Mucosa of descending colon (tissue), 3 donors: Measurements from ENCODE around the gene APOLD1. TPM values are rescaled to one million over a fixed set of nuclear protein-coding genes. Genes with fewer than 3 reads are reported as not detected.
A peak's percentile ranks its signal among the peaks of the same experiment; 100 is the strongest.

Source experiments
- ATAC-seq: fragments of 200-7000 bp; cut with Tn5 transposase; one replicate; pipeline ENCODE4 v1.9.1; 2020; ENCODE audit warnings: mild to moderate bottlenecking, moderate library complexity
- DNase-seq, 3 donors: peaks; one replicate each; pipeline ENCODE4 v3.0.0-alpha.2; 2020
- H3K36me3 ChIP-seq: fragments of 200-600 bp; one replicate; pipeline ENCODE4 v1.8.0; 2021; ENCODE audit warnings: low read depth, mild to moderate bottlenecking
- H3K4me1 ChIP-seq: fragments of 200-600 bp; one replicate; pipeline ENCODE4 v1.8.0; 2021; ENCODE audit warnings: low read depth, mild to moderate bottlenecking
- H3K4me3 ChIP-seq: fragments of 200-600 bp; one replicate; pipeline ENCODE4 v1.8.0; 2021; ENCODE audit warnings: mild to moderate bottlenecking
- H3K9me3 ChIP-seq: fragments of 200-600 bp; one replicate; pipeline ENCODE4 v1.8.0; 2021; ENCODE audit warnings: mild to moderate bottlenecking
- intact Hi-C, 2 donors: fragments of 100-400 bp; cut with DNase I in 1 of 2; cut with micrococcal nuclease in 1 of 2; formaldehyde crosslinking; loops; one replicate each; pipeline versions ENCODE4 v1.11.0 to v1.11.1; 2022; cut with DNase I, micrococcal nuclease
- total RNA-seq, 3 donors: library from RNA; stranded (reverse); fragmentation: NEBNext Ultra II Directional in 2 of 3; extraction: Animal tissue kit (Norgen Biotek cat#: 25700) in 2 of 3; gene quantifications; one replicate each; pipeline versions ENCODE4 v1.2.1 to v1.2.4, GENCODE V29; 2021 to 2023
- TF ChIP-seq, protein P1 (sequence below): fragments of 200-600 bp; IDR thresholded peaks from one replicate; pipeline ENCODE4 v1.8.0; 2022; ENCODE audit warnings: antibody characterized with exemption, mild to moderate bottlenecking
- donor health status: DM: no; HTN: no; CAD: no; lungs with moderate emphysema.
- donor health status: DM: no; HTN: no; CAD: no.
- donor health status: DM: no; HTN: yes; CAD: no.

APOLD1 gene
- total RNA-seq, 3 donors from 2014 or later: 0.93 to 12.9 (median 5.0) TPM

DNA sequence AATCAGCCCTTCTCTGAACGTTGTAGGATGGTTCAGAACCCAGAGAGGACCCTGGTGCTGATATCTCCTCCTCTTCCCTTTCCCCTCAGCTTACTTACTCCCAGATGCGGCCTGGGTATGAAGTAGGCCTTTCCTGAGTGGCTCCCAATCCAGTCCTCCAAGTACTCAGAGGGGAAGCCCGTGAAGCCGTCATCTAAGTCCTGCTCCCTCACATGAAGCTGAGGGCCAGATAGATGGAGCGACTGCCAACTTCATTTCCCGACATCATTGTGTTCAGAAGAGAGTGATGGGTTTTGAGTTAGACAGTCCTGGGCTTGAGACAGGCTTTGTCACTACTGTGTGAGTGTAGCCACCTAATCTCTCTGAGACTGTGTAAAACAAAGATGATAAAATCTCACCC is 2.7 kb downstream of the APOLD1 start:
- DNase-seq (no peak), ATAC-seq (no peak)
- TF ChIP-seq, protein P1, sequence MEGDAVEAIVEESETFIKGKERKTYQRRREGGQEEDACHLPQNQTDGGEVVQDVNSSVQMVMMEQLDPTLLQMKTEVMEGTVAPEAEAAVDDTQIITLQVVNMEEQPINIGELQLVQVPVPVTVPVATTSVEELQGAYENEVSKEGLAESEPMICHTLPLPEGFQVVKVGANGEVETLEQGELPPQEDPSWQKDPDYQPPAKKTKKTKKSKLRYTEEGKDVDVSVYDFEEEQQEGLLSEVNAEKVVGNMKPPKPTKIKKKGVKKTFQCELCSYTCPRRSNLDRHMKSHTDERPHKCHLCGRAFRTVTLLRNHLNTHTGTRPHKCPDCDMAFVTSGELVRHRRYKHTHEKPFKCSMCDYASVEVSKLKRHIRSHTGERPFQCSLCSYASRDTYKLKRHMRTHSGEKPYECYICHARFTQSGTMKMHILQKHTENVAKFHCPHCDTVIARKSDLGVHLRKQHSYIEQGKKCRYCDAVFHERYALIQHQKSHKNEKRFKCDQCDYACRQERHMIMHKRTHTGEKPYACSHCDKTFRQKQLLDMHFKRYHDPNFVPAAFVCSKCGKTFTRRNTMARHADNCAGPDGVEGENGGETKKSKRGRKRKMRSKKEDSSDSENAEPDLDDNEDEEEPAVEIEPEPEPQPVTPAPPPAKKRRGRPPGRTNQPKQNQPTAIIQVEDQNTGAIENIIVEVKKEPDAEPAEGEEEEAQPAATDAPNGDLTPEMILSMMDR: no peak
- no peak overlapping the region for H3K4me3 ChIP-seq
- peaks cover 13% of the 10 kb centered on the region for H3K4me1 ChIP-seq
- no peaks in the 10 kb centered on the region for H3K36me3 ChIP-seq
- intact Hi-C loops: no loop called here
- H3K9me3 ChIP-seq: no peaks in the 10 kb centered on the region

DNA sequence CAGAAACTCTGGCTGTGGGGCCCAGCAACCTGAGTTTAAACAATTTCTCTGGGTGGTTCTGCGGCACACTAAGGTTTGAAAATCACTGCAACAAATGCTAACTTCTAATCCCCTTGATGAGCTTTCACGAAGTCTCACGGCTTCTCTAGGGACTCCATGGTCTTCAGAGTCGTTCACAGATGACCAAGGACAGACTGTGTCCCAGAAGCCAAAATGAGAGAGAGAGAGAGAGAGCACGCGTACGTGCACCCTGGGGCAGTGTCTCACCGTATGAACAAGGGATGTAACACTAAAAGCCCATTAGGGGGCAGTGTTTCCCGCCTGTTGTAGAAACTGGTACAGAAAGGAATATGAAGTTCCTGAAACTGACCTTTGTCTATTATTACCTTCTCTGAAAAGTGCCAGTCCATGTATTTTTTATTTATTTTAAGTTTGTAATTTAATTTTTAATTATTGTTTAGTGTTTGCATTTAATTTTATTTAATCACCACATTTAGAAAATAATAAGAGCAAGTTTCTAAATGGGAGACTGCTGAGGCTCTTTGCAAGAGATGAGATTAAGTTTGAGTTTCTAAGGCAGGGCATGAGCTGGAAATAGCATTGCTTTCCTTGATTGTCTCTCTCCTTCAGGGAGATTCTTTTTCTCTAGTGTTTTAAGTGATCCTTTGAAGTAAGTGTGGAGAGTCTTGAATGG is 3.4 kb downstream of the APOLD1 start:
- peak; percentile 78 for ATAC-seq
- no peaks in the 10 kb centered on the region for H3K9me3 ChIP-seq
- TF ChIP-seq, protein P1: peak; percentile 44
- no peak overlapping the region for H3K4me3 ChIP-seq
- DNase-seq: peak in 1 of 3 donors; percentile 75
- intact Hi-C loops: no loop called here
- H3K4me1 ChIP-seq: peaks cover 13% of the 10 kb centered on the region
- H3K36me3 ChIP-seq: no peaks in the 10 kb centered on the region

DNA sequence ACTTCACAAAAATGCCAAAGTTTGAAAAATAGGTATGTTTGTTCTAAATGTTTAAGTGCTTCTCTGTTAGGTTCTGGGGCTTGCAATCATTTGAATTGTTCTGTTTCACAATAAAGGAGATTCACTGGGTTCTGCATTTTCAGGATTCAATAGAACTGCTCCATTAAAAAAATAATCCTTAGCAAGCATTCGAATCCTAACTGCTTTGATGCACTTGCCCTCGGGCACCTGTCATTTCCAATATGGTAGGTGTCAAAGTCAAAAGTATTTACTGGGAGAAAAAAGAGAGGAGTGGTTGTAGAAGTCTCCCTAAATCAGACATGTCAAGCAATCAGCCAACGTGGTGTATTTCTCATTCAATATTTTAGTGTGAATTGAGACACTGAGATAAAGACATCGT is 5.5 kb downstream of the APOLD1 start:
- TF ChIP-seq, protein P1: no peak
- intact Hi-C loops: no loop called here
- H3K4me3 ChIP-seq: no peak overlapping the region
- DNase-seq (no peak), ATAC-seq (no peak)
- no peaks in the 10 kb centered on the region for H3K36me3 ChIP-seq
- no peaks in the 10 kb centered on the region for H3K9me3 ChIP-seq
- H3K4me1 ChIP-seq: peaks cover 13% of the 10 kb centered on the region

DNA sequence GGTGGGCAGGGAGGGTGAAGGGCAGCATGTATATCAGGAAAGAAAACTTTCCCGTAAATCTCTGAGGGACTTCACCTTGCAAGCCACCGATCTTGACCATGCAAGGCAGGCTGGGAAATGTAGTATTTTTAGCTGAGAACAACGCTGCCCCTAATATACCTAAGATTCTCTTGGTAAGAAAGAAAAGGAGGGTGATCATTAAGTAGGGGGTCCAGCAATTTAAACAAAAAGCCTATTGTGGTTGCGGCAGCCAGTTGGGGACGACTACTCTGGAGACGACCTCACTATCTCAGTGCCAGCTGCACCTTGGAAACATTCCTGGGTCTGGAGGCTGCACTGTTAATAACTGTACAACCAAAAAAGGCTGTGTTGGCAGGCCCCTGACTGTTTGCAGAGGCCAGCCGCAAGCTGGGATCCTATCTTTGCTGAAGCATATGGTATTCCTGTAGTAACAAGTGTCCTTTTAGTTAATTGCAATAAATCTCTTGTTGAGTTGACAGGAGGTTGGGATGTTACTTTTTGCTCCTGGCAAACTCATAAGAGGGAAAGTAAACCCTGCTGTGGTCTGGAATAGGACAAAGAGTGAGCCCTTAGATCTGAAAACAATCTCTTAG is 6.4 kb downstream of the APOLD1 start:
- Histone ChIP-seq H3K4me1 (peaks cover 13% of the 10 kb centered on the region), H3K9me3 (no peaks in the 10 kb centered on the region), H3K36me3 (no peaks in the 10 kb centered on the region), H3K4me3 (no peak overlapping the region)
- DNase-seq (no peak), ATAC-seq (peak; percentile 10)
- TF ChIP-seq, protein P1: no peak
- intact Hi-C loops: no loop called here

DNA sequence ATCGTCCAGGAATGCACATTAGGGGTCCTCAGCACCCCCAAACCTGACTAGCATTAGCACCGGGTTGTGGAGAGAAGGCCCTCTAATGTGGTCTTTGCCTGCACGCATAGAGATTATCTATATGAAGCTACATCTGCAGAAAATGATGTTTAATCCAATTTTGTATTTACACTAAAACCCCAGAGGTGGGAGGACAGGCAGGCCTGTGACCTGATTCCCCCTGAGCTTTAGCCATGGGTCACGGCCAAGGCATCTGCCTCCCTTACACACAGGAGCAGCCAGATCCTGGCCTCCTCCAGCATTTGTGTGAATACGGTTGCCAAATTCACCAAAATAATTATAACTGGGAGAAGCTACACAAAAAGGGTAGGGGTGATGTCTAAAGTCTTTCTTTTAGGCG is 7.0 kb downstream of the APOLD1 start:
- peaks cover 11% of the 10 kb centered on the region for H3K4me1 ChIP-seq
- no peak for DNase-seq
- H3K9me3 ChIP-seq: no peaks in the 10 kb centered on the region
- no peak overlapping the region for H3K4me3 ChIP-seq
- H3K36me3 ChIP-seq: no peaks in the 10 kb centered on the region
- ATAC-seq: no peak
- intact Hi-C loops: no loop called here
- TF ChIP-seq, protein P1: no peak
